GM18870 (cell line): Measurements from ENCODE around the gene AQP3.
"Not testable (repeated sequence)": the region's sequence is repeated elsewhere in the genome, so short reads cannot be mapped to it uniquely, and the experiment has no call there.

ENCODE experiments used
- ATAC-seq: cut with Tn5 transposase; IDR thresholded peaks from one replicate; pipeline ENCODE4 v1.9.1; 2021; ENCODE audit warnings: moderate library complexity; ENCODE audit not compliant: unreplicated experiment

AQP3 gene

DNA sequence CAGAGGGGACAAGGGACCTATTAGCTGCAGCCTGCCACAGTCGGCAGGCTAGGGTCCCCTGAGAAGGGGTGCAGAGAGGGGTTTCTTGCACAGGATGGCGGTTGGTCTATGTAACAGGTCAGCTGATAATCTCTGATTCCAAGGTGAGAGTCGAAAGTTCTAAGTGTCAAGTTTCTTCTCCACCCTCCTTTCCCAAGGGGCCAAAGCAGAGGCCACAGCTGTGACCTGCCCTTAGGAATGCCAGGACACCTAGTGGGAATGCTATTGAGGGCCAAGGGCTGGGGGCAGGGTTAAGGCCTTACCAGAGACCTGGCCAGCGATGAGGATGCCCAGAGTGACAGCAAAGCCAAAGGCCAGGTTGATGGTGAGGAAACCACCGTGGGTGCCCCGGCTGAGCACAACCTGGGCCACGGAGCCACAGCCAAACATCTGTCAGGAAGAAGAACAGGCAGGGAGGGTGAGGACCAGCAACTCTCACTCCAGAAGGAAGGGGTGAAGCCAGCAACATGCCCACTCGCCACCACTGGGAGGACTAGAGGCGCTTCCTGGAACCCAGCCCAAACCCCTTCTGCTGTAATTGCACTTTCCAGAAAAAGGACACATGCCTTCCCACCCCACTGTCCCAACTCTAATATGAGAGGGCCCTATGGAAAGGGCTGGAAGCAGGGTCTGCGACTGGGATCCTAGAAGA, 3.8 kb downstream of the AQP3 start:
- no peak for ATAC-seq

DNA sequence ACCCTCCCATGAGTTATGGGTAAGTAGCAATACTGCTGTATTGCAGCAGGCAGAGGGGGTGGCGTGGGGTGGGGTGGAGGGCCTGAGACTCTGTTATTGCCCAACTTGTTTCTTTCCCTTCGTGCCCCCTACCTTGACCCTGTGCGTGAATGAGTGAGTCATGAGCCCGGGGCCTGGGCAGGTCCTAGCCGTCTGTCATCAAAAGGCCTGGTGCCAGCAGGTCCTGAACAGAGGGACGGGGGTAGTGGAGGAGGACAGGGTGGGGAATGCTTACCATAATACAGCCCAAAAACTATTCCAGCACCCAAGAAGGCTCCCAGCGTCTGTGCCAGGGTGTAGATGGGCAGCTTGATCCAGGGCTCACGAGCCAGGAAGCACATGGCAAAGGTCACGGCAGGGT, 4.3 kb downstream of the AQP3 start:
- no peak for ATAC-seq

DNA sequence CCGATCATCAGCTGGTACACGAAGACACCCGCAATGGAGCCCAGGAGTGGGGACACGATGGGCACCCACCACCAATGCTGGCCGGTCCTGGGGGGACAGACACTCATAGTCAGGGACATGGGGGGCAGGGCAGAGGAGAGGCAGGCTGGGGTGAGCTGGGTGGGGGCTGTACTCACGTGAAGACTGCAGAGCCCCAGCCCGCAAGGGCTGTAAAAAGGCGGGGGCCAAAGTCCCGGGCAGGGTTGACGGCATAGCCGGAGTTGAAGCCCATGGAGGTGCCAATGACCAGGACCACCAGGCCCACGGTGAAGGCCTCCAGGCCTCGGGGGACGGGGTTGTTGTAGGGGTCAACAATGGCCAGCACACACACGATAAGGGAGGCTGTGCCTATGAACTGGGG, 5.3 kb downstream of the AQP3 start:
- ATAC-seq: no peak

DNA sequence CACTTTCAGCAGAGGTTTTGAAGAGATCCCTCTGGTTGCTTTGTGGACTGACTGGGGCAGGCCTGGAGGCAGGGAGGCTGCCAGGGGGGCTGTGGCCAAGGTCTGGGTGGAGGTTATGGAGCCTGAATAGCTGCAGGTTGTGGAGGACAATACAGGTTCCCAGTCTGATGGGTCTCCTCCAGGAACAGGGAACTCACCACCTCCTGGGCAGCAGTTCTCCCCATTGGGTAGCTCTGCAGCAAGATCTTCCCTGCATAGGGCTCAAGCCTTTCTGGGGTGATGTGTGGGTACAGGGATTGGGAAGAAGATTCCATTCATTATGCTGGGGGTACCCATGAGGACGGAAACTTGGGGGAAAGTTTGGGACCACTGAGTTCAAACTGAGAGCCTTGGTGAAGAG, 6.8 kb downstream of the AQP3 start:
- ATAC-seq: no peak

DNA sequence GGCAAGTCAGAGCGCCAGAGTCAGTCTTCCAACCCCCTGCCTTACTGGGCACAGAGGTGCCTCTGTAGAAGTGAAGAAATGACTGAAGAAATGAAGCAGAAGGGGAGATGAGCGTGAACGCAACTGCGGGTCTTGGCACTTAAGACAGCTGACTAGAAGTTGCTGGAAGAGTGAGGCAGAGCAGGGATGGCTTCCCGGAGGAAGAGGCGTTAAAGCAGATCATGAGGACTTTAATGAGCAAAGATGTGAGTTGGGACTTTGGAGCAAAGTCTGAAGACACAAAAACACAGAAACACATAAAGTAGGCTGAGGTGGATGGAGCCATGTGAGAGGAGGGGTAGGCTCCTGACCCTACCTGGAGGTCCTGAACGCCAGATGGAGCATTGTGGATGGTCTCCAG, 7.2 kb downstream of the AQP3 start:
- no peak for ATAC-seq

DNA sequence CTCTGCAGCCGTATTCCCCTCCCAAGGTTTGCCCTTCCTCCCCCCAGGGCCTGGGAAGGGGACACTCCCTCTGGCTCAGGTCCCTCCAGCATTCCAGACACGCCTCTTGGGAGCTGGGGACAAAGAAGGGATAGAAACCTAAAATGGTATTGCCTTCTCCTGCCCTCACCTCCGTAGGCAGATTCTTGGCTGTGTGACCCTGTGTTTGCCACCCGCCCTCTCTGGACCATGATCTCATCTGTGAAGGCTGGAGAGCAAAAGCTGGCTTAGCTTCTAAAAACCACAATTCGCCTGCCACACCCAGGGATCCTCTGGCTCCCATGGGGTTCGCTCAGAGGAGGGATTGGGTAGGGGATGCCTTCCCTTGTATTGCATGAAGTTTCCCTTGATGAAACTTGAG, 7.7 kb downstream of the AQP3 start:
- ATAC-seq: no peak

DNA sequence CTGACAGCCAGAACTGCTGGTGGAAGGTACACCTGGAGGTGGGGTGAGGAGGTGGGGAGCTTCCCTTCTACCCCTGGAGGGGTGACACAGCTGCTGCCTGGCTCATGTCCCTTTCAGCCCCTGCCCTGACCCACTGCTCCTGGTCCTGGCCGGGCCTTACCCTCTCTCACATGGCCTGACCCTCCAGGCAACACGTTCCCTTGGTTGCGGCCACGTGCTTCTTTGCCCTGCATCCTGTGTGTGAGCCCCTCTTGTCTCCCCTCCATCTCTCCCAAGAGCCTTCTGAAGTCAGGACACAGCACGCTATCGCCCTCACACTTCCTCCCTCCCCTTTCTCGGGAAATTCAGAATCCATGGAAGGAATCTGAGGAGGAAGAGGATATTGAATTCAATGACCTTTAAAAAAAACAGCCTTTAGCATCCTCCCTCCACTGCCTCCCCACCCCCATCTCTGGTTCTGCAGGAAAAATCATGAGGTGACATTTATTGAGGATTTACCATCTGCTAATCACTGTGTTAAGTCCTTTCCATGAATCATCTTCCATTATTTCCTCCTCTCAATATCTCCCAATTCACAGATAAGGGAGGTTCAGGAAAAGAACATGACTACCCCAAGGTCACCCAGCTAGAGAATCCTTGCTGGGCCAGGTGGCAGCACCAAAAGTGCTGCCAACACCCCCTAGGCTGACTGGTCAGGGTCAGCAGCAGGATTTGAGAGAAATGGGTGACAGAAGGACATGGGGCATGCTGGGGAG, 8.3 kb downstream of the AQP3 start:
- no peak for ATAC-seq

DNA sequence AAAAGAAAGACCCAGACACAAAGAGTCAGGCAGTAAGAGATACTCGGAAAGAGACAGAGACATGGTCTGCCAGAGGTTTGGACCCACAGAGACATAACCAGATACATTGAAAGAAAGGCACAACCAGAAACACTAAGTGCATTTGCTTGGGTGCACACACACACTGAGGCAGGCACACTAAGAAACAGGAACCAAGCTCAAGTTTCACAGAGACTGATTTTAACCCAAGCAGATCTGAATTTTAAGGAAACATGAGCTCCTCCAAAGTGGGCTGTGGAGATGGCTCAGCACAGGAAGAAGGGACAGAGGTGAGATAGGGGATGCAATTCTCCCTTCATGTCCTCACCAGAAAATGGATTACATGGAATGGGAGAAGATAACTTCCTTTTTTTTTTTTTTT, 9.5 kb downstream of the AQP3 start:
- ATAC-seq: no peak

DNA sequence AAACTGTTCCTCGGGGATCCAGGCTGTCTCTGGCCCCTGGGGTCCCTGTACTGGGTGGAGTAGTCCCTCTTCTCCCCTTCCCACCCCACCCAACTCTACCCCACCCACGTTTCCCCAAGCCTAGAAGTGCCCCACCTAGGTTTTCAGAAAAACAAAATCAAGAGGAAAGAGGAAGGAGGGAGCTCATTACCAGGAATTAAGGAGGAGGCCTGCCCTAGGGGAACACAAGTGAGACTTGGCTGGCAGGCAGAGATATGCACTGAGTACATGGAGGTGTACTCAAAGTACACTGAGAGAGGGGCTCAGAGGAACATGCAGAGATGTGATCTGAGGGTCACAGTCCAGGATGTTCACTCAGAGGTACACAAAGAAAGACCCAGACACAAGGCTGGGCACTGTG, 10.2 kb downstream of the AQP3 start:
- no peak for ATAC-seq

DNA sequence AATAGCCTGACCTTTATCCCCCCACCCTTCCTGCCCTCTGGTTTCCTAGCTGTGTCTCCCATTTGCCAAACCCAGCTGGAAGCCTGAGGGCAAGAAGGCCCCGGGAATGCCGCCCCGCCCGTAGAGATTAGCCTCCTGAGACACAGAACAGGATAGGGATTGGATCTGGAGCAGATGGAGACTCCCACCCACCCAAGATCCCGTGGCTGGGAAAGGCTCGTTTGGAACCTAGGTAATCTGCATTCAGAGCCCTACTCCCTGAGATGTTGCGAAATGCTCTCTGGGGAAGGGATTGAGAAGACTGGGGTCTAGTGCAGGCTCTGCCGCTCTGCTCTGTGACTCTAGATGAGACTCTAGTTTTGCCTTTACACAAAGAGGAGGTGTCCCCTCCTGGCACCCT, 10.9 kb downstream of the AQP3 start:
- no peak for ATAC-seq

DNA sequence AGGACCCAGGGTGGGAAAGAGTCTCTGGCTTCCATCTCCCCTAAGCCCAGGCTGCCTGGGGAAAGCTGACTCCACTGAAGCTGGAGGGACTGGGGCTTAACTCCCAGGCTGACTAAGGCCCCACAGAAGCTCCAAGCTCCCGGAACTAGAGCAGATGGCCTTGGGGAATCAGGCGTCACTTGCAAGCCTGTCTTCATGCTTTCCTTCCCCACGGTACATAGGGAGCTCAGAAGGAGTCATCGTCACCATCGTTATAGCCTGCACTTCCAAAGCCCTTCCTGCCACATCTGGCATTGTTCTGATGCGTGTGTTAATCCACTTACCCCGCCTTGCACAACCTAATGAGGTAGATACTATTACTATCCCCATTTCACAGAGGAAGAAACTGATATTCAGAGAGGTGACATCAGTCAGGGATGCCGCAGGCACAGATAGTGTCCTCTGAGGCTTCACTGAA, 11.5 kb downstream of the AQP3 start:
- ATAC-seq: no peak

DNA sequence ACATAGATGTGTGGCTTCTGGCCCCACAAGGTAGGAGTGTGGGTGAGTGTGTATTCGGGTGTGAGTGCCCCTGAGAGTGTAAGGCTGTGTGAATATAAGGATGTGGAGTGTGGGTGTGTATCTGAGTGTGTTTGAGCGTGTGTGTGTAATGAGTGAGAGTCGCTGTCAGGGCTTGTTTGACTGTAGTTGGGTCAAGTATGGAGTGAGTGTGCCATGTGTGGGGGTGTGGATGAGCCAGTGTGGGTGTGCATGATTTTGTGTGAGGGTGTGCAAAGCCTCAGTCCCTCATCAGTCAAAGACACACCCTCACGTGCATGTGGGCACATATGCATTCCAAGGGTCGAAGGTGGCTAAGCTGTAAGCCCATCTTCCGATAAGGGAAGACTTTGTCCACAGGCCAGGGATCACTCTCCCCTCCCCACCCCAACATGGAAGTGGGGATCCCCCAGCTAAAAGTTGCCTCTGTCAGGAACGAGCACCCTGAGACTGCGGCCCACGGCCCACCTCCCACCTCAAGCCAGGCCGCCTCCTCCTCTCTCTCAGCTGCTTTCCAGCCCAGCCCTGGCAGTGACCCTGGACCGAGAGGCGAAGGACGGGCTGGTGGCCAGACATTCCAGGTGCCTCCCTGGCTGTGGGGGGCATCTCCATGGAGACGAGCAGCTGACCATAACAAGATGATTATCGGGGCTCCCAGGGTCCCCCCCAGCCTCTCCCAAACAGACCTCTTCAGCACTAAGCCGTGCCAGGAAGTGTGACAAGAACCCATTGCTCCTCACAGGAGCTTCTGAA, 12.9 kb downstream of the AQP3 start:
- ATAC-seq: no peak

DNA sequence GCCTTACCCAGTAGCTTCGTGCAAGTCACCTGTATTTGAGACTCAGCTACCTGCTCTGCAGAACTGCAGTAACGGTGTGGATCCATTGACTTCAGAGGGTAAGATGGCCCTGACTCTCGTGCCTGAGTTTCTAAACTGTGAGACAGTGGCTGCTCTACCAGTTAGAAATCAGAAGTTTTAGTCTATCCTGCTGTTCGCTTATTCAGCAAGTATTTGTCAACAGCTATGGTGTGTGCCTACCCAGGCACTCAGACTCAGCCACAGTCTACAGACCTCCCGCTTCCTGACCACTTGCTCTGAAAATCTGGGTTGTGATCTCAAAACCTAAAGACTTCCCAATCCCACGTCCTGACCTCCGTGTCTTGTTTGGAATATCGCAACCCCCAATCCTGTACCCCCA, 13.5 kb downstream of the AQP3 start:
- ATAC-seq: no peak

DNA sequence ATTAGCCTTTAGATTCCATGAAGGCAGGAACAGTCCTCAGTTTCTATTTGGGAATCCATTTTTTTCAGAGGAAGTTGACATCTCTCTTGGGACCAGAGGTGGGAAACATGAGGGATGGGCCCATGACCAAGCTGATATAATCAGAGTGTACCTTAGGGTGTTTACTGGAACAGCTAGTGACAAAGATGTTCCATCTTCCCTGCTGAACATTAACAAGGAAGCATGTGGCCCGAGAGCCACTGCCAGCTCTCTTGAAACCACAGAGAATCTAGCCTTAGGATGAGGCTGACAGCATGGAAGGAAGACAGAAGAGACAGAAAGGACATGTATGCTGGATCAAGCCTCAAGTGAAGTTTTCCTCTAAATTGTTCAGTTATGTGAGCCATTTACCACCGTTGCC, 16.0 kb downstream of the AQP3 start:
- no peak for ATAC-seq

DNA sequence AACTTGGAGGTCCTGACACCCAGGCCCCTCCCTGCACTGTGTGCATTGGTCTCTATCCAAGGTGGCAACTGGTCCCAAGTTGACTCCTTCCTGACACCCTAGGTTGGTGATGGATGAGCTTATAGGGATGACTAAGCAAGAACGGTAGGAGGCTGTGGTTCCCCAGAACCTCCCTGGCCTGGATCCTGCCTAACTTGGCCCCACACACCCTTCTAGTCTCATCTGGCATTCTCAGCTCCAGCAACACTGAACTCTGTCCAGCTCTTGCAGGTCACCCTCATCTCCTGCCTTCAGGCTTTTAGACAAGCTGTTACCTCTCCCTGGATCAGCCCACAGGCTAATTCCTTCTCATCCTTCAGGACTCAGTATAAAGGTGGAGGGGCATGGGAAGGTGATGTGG, 16.5 kb downstream of the AQP3 start:
- no peak for ATAC-seq

DNA sequence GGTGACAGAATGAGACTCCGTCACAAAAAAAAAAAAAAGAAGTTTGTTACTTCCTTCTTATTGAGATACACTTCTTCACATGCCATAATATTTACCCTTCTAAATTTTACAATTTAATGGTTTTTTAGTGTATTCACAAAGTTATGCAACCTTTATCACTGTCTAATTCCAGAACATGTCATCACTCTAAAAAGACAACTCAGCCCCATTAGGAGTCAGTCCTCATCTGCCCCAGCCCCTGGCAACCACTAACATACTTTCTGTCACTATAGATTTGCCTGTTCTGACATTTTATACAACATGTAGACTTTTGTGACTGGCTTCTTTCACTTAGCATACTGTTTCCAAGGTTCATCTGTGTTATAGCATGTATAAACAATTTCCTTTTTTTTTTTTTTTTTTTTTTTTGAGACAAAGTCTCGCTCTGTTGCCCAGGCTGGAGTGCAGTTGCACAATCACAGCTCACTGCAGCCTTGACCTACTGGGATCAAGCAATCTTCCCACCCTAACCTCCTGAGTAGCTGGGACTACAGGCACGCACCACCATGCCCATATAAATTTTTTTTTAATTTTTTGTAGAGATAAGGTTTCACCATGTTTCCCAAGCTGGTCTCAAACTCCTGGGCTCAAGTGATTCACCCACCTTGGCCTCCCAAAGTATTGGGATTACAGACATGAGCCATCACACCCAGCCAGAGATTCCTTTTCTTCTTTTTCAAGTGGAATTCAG, 18.0 kb downstream of the AQP3 start:
- ATAC-seq: no peak

DNA sequence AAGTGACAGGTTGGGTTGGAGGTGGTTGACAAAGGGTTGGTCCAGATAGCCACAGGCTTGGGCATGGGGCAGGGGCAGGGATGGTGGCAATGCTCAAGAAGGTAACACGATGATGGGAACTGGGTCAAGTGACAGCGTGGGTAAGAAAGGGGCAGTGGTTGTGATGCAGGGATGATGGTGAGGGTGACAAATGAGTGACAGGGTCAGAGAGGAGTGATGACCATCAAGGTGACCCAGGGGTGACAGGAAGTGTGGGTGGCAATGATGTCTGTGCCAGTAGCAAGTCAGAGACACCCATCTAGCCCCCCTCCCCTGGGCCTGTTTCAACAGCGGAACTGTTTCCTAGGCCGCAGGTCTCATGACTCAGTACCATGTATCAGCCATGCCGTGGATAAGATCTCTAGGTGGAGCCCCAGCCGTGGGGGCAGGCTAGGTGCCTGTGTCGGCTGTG, 20.5 kb downstream of the AQP3 start:
- no peak for ATAC-seq

DNA sequence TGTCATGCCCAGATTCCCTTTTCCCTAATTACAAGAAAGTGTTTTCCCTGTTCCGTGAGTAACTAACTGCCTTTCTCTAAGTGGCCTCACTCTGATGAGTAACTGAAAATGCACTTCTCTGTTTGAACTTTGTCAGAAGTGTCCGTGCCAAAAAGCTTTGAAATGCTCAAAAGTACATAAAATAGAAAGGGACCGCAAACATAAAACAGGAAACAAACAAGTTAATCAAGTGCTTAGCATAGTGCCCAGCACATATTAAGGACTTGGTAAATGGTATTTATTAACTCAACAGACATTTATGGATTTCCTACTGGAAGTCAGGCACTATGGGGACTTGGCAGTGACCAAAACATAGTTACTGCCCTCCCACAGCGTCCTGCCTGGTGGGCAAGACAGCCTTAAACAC, 22.3 kb downstream of the AQP3 start:
- ATAC-seq: no peak

DNA sequence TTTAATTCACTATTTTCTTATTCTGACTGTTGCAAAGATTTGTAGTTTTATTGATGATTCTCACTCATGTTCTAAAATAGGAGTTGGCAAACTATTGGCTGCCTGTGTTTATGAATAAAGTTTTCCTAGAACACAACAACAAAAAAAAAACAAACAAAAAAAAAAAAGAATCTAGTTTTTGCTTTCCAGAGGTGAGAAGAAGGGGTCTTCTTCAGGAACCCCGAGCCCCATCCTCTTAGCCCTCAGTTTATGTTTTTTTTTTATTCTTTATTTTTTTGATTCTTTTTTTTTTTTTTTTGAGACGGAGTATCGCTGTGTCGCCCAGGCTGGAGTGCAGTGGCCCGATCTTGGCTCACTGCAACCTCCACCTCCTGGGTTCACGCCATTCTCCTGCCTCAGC, 22.9 kb downstream of the AQP3 start:
- not testable (repeated sequence) for ATAC-seq

DNA sequence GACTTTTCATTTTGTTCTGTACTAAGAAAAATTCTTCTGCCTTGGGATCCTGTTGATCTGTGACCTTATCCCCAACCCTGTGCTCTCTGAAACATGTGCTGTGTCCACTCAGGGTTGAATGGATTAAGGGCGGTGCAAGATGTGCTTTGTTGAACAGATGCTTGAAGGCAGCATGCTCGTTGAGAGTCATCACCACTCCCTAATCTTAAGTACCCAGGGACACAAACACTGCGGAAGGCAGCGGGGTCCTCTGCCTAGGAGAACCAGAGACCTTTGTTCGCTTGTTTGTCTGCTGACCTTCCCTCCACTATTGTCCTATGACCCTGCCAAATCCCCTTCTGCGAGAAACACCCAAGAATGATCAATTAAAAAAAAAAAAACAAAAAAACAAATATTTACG, 23.4 kb downstream of the AQP3 start:
- ATAC-seq: not testable (repeated sequence)

DNA sequence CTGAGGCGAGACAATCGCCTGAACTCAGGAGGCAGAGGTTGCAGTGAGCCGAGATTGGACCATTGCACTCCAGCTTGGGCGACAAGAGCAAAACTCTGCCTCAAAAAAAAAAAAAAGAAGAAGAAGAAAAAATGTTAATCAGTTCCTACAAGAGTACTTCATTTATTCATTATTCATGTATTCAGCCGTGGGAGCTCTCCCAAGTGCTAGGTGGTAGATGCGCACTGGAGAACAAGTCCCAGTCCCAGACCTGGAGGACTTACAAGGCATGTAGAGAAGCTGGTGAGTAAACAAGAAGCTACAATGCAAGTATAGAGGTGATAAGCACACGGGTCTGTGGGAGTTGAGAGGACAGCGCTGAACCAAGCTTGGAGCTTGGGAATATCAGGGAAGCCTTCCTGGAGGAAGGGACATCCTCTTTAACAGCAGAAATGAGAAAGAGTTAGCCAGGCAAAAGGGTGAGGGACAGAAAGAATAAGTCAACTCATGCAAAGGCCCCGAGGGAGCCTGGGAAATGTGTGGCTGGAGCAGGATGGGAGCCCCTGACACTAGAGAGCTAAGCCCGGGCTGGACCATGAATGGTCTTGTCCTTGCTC, 27.6 kb downstream of the AQP3 start:
- ATAC-seq: no peak
